ENCODE measurements around the gene NFIX. TPM values are rescaled to one million over a fixed set of nuclear protein-coding genes. Genes with fewer than 3 reads are reported as not detected.

NFIX gene
- total RNA-seq, 2 donors from 2014 or later: 70.9 to 73.8 TPM

DNA sequence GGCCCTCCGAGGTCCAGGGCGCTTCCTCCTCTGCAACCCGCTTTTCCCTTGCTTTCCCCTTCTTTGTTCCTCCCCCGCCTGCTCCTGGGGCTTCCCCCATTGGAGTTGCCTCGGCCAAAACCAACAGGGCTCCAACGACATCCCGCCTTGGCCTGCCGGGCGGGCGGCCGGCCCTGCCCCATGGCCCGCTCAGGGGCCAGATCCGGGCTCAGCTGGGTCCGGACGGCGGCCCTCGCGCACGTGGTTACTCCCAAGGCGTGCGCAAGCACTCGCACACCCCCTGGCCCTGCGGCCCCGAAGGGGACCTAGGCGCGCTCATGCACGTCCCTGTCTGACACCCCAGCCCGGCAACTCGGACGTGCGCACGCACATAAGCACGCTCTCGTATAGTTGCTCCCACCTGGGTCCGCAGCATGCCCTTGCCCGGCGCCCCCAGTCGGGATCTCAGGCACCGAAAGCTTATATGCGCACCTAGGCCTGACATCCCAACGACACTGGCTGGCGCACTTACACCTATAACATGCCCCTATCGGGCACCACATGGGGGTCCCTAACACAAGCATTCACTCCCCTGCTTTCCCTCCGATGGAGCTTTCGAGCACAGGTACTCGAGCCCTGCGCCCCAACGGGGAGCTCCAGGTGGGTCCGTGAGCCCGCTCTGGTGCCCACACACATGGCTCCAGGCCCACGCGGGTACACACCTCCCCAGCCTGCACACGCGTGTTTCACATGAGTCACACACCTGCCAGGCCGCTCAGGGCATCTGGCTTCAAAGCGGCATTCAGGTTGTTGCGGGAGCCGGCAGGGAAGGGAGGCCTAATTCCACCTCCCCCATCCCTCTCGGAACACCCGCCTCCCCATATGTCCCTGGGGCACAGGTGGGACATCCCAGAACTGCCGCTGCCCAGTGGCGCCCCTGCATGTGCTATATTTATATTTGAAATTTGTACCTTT lies 15.0 kb downstream of the NFIX start:
- no peaks in the 10 kb centered on the region for H3K27me3 ChIP-seq
- peaks cover 3% of the 10 kb centered on the region for H3K4me1 ChIP-seq
- H3K9ac ChIP-seq (ENCODE audit: low read depth in 2 of 2, low read length in 2 of 2): no peak overlapping the region
- H3K9me3 ChIP-seq: no peaks in the 10 kb centered on the region
- TF ChIP-seq, protein P1, sequence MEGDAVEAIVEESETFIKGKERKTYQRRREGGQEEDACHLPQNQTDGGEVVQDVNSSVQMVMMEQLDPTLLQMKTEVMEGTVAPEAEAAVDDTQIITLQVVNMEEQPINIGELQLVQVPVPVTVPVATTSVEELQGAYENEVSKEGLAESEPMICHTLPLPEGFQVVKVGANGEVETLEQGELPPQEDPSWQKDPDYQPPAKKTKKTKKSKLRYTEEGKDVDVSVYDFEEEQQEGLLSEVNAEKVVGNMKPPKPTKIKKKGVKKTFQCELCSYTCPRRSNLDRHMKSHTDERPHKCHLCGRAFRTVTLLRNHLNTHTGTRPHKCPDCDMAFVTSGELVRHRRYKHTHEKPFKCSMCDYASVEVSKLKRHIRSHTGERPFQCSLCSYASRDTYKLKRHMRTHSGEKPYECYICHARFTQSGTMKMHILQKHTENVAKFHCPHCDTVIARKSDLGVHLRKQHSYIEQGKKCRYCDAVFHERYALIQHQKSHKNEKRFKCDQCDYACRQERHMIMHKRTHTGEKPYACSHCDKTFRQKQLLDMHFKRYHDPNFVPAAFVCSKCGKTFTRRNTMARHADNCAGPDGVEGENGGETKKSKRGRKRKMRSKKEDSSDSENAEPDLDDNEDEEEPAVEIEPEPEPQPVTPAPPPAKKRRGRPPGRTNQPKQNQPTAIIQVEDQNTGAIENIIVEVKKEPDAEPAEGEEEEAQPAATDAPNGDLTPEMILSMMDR (IDR thresholded peaks at IDR 0.05): no peak
- H3K27ac ChIP-seq: no peak overlapping the region
- no peaks in the 10 kb centered on the region for H3K36me3 ChIP-seq
- intact Hi-C loops (cut with DNase I): no loop called here
- DNase-seq: no peak
- H3K4me3 ChIP-seq: no peak overlapping the region

DNA sequence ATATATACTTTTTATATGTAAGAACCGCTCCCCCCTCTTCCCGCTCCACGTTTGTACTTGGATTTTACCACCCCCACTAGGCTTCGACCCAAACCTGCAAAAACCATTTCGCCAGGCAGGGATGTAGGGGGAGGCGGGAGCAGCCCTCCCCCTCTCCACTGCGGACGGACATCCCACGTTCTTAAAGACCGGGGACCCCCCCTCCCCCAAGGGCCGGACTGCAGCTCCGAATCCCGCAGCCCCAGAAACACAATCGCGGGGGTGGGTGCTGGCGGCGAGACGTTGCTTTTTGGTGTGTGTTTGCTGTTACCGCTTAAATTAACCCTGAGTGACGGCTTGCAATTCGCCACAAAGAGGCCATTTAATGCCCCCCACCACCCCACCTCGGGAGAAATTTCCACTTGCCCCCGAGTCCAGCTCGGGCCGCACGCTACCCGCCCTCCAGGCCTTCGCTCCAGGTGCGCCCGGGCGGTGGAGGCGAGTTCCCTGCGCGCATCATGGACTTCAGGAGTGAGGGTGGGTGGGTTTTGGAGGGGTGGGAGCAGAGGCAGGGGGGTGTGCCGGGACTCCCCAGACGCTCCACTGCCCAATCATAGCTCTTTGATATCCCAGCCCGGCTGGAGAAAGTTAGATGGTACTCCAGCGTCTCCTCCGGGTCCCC lies 15.8 kb downstream of the NFIX start:
- no peaks in the 10 kb centered on the region for H3K36me3 ChIP-seq
- intact Hi-C loops (cut with DNase I): no loop called here
- H3K4me3 ChIP-seq: no peak overlapping the region
- no peak overlapping the region for H3K9ac ChIP-seq (ENCODE audit: low read depth in 2 of 2, low read length in 2 of 2)
- H3K27ac ChIP-seq: no peak overlapping the region
- no peaks in the 10 kb centered on the region for H3K9me3 ChIP-seq
- TF ChIP-seq, protein P1 (IDR thresholded peaks at IDR 0.05): no peak
- H3K27me3 ChIP-seq: no peaks in the 10 kb centered on the region
- H3K4me1 ChIP-seq: peaks cover 3% of the 10 kb centered on the region
- no peak for DNase-seq

GRCh38 chr19:13011653-13012389 lies 16.5 kb downstream of the NFIX start:
- DNase-seq: no peak

DNA sequence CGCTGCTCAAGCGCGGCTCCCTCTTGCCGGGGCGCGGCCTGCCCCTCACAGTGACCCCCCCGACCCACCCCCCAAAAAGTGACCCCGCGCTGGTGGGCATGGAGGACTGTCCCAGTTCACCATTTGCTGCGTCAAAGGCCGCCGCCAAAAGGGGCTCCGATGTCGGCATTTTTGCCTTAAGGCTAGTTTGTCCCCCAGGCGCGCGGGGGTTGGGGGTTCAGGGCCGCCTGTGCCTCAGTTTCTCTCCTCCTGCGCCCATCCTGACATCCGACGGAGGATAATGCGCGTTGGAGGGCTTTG lies 17.1 kb downstream of the NFIX start:
- Histone ChIP-seq H3K4me1 (peaks cover 3% of the 10 kb centered on the region), H3K27ac (peak overlapping the region; percentile 73), H3K4me3 (no peak overlapping the region), H3K27me3 (no peaks in the 10 kb centered on the region), H3K9me3 (no peaks in the 10 kb centered on the region), H3K9ac (ENCODE audit: low read depth in 2 of 2, low read length in 2 of 2) (peak overlapping the region in 1 of 2 donors; percentile 44), H3K36me3 (no peaks in the 10 kb centered on the region)
- intact Hi-C loops (cut with DNase I): no loop called here
- DNase-seq: no peak
- TF ChIP-seq, protein P1 (IDR thresholded peaks at IDR 0.05): no peak

More at GRCh38 chr19:13011653-13012389, 16.5 kb downstream of the NFIX start:
- intact Hi-C loops (cut with DNase I): no loop called here
- TF ChIP-seq, protein P1 (IDR thresholded peaks at IDR 0.05): no peak
- Histone ChIP-seq H3K27ac (peak overlapping the region; percentile 73), H3K9me3 (no peaks in the 10 kb centered on the region), H3K36me3 (no peaks in the 10 kb centered on the region), H3K9ac (ENCODE audit: low read depth in 2 of 2, low read length in 2 of 2) (peak overlapping the region in 1 of 2 donors; percentile 2), H3K4me3 (no peak overlapping the region), H3K27me3 (no peaks in the 10 kb centered on the region), H3K4me1 (peaks cover 3% of the 10 kb centered on the region)

Data from colonic mucosa (tissue), 4 donors.